NCI-H1930 (cell line): Measurements from ENCODE around the gene FGF22.

Experiments
- DNase-seq, 2 experiments: peaks; one replicate each; lab custom pipeline; 2025; lab: John Stamatoyannopoulos, UW

The FGF22 gene

DNA sequence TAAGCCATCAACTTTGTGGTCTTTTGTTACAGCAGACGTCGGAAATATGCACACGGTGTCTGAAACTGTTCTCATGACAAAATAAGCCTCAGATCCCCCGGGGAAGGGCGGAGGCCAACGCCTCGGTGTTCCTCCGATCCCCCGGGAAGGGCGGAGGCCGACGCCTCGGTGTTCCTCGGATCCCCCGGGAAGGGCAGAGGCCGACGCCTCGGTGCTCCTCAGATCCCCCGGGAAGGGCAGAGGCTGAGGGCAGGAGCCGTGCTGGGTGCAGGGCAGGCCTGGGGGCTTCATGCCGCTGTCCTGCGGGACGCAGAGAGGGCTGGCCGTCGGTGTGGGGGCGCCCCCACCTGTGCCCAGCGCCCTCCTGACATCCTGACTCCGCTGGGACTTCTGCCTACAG, 4.7 kb downstream of the FGF22 start:
- DNase-seq: no peak

DNA sequence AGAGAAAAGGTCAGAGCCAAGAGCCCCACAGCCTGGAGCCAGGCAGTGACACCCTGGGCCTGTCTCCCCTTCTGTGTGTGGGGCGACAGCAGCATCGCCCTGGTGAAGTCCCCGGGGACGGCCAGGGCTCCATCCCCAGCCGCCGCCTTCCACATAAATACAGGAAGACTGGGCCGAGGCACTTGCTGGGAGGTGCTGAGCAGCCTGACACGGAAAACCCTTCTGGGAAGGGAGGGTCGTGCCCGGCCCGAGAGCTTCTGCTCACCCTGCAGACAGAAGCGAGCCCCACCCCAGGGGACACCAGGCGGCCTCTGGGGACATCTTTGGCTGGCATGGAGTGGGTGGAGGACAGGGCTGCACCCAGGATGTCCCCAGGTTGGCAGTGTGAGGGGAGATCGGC, 5.1 kb downstream of the FGF22 start:
- no peak for DNase-seq

DNA sequence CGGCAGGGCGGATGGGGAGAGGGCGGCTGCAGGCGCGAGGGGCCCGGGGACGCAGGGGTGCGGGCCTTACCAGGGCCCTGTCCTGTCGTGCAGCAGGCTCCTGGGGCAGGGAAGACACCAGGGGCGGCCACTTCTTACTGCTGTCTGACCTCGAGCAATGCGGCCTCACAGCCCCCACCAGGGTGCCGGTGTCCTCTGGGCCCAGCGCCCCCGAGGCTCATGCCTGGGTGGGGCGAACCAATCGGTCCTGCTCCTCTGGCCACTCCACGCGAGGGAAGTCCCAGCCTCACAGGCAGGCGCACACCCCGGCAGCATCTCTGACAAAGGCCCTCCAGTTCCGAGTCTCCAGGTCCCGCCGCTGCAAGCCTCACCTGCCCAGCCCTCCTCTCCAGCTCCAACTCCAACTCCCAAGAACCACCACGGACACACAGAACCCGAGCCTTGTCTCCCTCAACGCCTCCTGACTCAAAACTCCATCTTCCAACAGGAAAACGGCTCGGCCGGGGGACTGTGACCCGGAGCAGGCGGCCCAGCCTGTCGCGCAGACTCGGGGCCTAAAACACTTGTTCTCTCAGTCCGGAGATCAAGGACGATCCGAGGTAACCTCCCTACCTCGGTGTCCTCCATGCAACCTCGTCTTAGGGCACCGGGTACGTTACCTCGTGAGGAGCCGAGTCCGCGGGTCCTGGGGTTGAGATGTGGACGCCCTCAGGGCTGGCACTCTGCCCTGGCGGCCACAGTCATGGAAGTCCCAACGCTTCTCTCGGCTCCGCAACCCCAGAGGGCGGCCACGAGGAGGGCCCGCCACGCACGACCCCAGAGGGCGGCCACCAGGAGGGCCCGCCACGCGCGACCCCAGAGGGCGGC, 6.5 kb downstream of the FGF22 start:
- no peak for DNase-seq

DNA sequence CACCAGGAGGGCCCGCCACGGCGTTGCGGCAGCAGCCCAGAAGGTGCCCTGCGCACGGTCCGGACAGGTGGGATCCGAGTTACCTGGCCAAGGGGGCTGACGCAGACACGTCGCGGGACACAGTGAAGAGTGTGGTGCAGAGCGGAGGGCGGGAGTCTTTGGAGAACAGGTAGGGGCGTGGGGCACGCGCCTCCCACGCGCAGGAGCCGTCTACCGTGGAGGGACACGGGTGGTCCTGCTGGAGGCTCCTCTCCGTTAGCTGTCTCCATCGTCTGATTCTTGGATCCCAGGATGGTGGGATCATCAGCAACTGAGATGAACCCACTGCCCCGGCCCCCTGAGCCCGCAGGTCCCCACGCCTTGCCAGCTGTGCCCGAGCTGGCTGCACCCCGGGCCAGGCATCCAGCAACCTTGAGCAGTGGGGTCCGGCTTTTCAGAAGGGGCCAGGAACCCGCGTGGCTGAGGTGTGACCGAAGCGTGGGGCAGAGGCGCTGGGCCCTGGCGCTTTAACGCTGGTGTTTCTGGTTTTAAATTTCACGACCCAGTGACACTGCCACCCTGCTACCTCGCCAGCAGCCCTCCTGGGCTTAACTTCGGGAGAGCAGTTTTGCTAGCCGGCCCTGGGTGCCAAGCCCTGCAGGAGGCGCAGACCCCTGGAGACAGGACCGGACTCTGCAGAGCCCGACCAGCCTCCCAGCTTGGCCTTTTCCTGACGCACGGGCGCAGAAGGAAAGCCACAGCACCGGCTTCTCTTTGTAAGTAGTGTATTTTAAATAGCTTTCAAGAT, 7.3 kb downstream of the FGF22 start:
- DNase-seq: no peak

DNA sequence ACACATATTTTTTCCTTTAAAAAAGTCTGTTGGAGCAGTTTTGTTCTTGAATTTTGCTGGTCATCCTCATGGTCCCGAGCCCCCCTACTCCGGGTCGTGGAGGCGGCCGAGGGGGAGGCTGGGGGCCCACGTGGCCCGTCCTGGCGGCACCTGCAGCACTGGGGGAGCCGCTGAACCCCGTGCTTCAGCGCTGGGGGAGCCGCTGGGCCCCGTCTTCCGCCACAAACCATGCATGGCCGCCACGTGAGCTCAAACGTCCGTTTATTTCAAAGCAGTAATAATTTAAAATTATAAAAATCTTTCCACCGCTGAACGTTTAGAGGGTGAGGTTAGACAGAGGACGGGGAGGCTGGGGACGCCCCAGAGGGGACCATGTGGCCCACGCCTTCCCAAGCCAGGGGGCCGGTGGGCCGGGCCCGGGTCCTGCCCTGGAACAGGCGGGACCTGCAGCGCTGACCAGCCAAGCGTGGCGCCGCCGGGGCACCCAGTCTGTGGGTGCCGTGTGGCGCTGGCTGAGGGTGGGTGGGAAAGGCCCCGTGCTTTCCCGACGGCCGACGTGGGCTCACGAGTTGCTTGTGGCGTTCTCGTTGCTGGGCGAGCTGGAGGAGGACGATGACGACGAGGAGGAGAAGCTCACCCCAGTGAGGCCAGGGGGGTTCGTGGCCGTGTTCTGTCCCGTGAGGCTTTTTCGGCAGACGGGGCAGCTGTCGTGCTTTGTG, 8.0 kb downstream of the FGF22 start:
- no peak for DNase-seq

DNA sequence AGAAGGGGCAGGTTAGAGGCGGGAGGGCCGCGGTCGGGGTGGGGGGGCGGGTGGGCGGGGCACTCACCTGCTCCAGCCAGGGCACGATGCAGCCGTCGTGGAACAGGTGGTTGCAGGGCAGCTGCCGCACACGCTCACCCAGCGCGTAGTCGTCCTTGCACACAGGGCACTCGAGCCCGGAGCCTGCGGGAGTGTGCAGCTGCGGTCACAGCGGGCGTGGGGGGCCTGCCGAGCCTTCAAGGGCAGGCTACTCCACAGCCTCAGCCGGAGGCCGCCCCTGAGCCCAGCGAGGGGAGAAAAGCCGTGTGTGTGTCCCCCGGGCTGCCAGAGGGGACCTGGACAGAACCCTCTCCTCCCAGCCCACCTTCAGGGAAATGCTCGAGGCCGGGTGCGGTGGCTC, 8.6 kb downstream of the FGF22 start:
- DNase-seq: no peak

DNA sequence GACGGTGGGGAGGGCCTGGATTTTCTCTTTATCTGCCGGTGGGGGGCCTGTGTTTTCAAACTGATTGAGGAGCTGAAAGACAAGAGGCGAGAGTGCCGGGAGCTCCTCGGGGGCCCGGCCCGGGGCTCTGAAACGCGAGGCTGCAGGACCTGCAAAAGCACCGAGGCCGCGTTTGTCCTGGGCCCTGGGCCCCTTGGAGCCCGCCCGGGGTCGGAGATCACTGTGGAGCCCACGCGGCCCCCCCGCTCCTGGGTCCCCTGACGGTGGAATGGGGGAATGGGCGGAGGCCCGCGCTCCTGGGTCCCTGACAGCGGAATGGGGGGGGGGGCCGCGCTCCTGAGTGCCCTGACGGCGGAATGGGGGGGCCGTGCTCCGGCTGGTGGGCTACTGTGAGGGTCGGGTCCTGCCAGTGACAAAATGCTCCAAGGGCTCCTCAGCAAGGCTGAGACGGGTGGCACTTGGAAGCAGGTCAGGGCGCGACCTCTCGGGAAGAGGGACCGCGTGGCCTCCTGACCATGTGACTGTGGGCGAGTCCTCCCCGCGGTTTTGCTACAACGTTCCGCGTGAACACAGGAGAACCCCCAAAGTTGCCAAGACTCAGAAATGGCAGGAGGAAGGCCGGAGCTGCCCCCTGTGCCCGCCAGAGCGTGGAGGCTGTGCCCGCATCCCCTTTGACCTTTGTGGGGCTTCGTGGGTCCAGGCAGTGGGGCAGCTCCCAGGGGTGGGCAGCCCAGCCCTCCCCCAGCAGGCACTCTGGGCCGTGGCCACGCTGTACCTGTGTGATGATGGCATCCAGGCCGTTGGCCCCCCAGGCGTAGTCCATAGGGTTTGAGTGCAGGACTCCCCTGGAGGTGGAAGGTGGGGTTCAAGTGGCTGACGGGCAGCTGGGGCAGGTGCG, 9.5 kb downstream of the FGF22 start:
- DNase-seq: no peak

DNA sequence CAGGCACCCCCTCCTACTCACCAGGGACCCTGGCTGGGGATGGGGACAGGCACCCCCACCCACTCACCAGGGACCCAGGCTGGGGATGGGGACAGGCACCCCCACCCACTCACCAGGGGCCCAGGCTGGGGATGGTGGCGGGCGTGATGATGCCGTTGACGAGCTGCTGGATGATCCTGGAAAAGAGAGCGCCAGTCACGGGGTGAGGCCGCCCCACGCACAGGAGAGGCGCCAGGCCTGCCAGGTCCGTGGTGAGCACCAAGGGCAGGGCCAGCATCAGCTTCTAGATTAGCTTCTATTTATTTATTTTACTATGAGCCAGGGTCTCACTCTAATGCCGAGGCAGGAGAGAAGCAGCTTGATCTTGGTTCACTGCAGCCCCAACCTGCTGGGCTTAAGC, 10.4 kb downstream of the FGF22 start:
- no peak for DNase-seq

DNA sequence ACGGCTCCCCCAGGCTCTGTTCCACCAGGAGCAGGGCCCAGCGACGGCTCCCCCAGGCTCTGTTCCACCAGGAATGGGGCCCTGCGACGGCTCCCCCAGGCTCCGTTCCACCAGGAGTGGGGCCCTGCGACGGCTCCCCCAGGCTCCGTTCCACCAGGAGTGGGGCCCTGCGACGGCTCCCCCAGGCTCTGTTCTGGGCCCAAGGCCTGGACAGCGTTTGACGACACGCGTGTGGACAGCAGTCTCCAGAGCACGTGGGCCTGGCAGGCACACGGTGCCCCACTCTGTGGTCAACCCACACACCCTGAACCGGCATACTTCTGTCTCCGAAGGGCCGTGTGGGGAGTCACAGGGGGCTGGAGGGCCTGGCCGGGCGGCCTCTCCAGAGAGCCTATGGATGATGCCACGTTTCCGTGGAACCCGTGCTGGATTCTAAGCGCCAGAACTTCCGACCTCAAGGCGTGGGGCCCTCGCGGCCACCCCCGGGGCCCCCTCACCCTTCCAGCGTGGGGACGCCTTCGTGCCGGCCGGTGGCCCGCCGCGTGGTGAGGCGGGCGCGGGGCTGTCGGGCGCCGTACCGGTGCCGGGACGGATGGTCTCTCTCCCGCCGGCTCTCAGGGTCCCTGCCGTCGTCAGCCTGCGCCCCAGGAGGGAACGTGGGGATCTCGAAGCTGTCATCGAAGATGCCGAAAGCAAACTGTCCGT, 11.6 kb downstream of the FGF22 start:
- DNase-seq: no peak

DNA sequence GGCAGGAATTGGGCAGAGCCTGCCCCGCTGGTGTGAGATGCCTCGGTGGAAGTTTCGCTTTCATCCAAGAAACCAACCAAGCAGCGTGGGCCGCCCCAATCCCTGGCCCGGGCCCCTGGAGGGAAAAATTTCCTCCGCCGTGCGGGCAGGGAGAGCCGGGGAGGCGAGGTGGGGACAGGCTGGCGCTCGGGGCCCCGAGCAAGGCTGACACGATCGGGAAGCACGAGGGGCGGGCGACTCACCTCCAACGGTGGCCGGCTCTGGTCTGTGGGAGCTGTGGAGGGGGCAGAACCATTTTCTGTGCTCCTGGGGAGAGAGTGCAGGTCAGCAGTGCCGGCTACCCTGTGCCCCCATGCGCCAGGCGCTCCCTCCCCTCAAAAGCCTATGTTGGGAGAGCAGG, 12.3 kb downstream of the FGF22 start:
- no peak for DNase-seq

DNA sequence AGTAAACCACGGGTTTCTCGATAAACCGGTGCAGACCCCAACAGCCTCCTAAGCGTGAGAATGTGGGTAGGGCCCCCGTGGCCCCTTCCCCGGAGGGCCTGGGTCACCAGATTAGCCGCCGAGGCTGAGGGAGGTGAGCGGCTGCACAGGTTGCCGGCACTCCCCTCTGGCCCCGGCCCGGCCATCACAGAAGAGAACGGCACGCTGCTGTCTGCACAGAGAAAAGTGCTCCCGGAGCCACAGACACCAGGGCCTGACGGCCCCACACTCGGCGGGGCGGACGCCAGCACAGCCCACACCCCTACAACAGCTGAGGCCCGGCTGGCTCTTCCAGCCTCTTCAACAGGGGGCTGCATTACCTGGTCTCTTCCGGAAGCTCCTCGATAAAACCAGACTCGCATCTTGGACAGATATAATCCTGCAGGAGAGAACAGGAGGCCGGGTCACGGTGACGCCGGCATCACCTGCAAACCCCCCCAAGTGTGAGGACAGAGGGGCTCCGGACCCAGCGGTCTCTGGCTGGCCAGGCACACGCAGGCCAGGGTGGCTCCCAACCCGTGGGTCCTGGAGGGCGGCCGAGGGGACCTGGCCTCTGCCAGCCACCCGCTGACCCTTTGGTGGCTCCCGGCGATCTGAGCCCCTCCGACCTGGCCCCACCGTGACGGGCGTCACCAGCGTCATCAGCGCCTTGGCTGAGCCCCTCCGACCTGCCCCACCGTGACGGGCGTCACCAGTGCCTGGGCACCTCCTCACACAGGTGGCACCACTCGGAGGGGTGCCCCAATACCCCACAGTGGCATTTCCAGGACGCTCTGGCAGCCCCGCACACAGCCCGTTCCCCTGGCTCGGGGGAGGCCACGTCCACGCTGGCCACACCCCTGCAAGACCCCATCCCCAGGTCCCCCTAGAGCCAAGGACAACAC, 13.0 kb downstream of the FGF22 start:
- DNase-seq: no peak

DNA sequence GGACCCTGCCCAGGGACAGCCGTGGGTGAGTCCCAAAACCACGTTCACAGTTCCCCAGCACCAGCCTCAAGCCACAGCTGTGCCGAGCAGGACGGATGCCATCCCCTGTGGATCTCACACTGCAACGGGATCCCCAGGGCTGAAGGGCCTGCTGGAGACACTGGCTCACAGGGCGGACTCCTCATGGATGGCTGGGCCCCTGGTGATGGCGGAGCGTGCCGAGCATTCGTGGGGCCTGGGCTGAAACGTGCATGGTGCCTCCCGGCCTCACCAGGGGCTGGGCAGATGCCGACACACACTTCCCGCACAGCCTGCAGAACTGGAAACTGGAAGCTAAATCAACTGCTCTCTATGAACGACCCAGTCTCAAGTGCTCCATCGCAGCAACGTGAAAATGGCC, 13.7 kb downstream of the FGF22 start:
- DNase-seq: no peak

DNA sequence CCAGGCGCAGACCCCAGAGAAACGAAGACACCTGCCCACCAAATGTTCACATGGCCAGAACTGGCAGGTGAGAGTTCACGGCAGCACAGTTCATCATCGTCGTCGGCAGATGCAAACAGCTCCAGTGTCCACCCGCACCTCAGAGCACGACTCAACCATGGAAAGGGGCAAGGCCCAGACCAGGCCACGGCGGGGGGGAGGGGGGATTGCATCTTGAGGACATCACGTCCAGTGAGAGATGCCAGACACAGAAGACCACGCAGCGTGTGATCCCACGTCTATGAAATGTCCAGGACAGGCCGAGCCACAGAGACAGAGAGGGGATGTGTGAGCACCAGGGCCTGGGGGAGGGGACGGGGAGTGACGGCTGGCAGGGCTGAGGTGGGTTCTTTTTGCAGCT, 16.0 kb downstream of the FGF22 start:
- no peak for DNase-seq

DNA sequence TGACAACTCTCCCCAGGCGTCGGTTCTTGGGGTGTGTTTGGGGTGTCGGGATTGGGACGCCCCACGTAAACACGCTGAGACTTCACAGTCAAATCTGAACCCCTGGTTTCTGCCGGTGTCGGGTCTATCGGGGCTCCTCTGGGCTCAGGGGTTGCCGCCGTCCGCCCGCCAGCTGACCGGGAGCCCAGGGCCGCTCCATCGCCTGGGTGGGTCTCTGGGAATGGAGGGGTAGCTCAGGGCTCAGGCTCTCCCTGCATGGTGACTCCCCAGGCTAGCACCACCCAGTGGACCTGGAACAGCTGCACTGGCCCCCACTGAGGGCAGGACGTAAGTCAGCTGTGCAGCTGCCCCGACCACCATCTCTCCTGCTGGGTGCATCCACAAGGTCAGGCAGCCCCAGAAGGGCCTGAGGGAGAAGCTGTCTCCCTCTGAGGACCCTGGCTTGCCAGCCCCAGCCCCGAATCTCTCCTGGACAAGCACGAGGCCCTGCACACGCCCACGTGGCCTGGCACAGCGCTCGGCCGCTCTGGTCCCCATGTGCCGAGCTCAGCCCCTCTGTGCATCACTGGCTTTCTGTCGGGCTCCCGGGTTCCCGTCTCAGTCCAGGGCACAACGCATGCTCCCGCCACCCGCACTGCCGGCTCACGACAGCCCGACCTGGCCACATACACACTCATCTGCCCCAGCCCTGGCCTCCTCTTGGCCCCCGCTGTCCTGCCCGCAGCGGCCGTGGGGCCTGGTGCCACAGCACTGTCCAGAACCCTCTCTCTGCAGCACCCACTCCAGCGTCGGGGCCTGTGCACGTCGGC, 17.3 kb downstream of the FGF22 start:
- no peak for DNase-seq

DNA sequence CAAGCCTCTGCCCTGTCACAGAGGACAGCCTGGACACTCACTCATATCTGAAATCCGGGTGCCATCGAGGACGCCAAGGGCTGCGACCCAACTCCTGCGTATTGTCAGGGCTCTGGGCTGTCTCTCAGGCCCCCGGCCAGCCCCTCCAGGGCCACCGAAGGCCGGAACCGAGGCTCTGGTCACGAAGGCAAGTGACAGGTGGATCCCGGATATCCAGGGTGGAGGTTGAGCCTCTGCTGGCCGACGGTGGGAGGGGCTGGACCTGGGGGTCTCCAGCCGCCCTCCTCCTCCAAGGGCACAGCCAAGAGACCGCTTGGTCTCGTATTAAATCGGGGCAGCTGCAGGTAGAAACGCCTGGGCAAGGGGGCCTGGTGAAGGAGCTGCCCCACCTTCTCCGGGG, 17.9 kb downstream of the FGF22 start:
- no peak for DNase-seq

DNA sequence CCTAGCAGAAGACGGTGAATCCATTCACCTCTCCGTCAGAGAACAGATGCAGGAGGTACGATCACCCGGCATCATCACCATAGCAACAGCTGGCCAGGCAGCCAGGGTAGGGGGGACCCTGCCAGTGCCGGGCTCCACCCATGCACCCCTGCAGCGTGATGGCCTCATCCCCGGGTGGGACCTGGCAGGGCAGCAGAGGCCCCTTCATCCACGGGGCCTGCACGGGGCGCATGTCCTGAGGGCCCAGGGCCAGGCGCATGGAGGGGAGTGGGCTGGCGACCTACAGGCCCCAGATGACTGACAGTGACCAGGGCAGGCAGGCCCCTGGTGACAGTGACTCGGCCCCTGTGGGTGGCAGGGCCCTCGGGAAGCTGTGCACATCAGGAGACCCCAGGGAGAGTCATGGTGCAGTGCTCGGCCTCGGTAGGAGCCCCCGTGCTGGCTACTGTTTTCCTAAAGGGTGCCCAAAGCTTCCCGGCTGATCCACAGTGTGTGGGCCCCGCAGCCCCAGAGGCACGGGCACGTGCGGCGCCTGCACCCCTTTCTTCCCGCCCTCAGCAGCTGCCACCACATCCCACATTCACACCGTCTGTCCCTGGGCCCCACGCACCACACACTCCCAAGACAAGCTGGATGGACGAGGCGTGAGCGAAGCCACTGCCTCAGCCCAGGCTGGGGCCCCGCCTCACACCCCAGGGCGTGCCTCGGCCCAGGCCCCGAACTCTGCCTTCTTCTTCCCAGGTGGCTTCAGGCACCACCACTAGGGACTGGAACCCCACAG, 18.6 kb downstream of the FGF22 start:
- no peak for DNase-seq

DNA sequence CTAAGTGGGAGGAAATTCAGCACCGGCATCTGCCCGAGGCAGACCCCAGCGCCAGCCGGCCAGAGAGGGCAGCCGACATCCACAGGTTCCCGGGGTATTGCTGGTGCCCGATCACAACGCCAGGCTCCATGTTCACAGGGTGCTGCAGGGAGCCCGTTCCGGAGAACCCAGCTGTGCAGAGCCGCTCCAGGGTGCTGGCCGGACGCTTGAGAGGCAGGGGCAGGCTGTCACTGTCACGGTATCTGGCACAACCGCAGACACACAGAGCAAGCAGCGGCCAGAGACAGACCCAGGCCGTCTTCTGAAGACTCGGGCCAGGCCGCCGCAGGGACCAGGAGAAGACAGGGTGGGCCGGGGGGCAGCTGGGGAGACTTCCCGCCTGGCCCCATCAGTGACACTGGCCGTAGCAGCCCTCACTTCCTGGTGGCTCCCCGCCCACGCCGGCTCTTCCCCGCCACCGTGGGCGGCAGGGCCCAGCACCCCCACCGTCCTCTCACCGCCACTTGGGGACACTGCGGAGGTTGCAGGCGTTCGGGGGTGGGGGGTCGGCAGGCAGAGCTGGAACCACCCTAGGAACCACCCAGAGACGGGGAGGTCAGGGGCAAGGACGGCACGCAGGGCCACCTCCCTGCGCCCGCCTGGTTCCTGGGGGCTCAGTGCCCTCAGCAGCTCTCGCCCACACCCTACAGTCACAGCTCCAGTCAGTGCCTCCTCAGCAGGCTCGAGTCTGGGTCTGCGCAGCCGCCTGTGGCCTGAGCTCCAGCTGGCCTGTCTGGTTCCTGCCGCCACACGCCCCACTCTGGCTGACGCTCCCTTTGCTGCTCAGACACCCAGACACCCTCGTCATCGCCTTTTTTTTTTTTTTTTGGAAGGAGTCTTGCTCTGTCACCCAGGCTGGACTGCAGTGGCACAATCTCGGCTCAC, 19.5 kb downstream of the FGF22 start:
- DNase-seq: no peak
